HEK293 (cell line): Measurements from ENCODE around the gene INTS15.
A peak's percentile ranks its signal among the peaks of the same experiment; 100 is the strongest.

ENCODE experiments used
- GLIS1 ChIP-seq: fragments of 450-650 bp; formaldehyde crosslinking; IDR thresholded peaks from 2 replicates; pipeline ENCODE4 v1.5.1; 2016; ENCODE audit warnings: missing biosample characterization, missing genetic modification characterization
- KLF8 ChIP-seq: fragments of 450-650 bp; formaldehyde crosslinking; IDR thresholded peaks from 2 replicates; pipeline ENCODE4 v1.5.1; 2016; ENCODE audit warnings: missing biosample characterization, missing genetic modification characterization
- KLF9 ChIP-seq: fragments of 450-650 bp; formaldehyde crosslinking; IDR thresholded peaks from 2 replicates; pipeline ENCODE4 v1.5.1; 2016; ENCODE audit warnings: missing biosample characterization, missing genetic modification characterization, low read depth
- SALL2 ChIP-seq: fragments of 450-650 bp; formaldehyde crosslinking; IDR thresholded peaks from 2 replicates; pipeline ENCODE4 v1.5.0; 2017; ENCODE audit warnings: missing biosample characterization, mild to moderate bottlenecking, missing genetic modification characterization, borderline replicate concordance
- YY1 ChIP-seq: fragments of 450-650 bp; formaldehyde crosslinking; IDR thresholded peaks from 2 replicates; pipeline ENCODE4 v1.5.1; 2018; ENCODE audit warnings: missing biosample characterization, missing genetic modification characterization
- ZEB2 ChIP-seq: fragments of 450-650 bp; formaldehyde crosslinking; IDR thresholded peaks from 2 replicates; pipeline ENCODE4 v1.5.1; 2016; ENCODE audit warnings: missing biosample characterization, missing genetic modification characterization
- ZFP41 ChIP-seq: fragments of 450-650 bp; formaldehyde crosslinking; IDR thresholded peaks from 2 replicates; pipeline ENCODE4 v1.5.1; 2016; ENCODE audit warnings: missing biosample characterization, missing genetic modification characterization, borderline replicate concordance
- ZIC2 ChIP-seq: fragments of 450-650 bp; formaldehyde crosslinking; IDR thresholded peaks from 2 replicates; pipeline ENCODE4 v1.5.1; 2016; ENCODE audit warnings: missing biosample characterization, missing genetic modification characterization
- ZNF138 ChIP-seq: fragments of 450-650 bp; formaldehyde crosslinking; IDR thresholded peaks from 2 replicates; pipeline ENCODE4 v1.5.1; 2016; ENCODE audit warnings: missing biosample characterization, missing genetic modification characterization, borderline replicate concordance
- ZNF140 ChIP-seq: fragments of 450-650 bp; formaldehyde crosslinking; IDR thresholded peaks from 2 replicates; pipeline ENCODE4 v1.5.1; 2016; ENCODE audit warnings: missing biosample characterization, missing genetic modification characterization
- ZNF157 ChIP-seq: fragments of 450-650 bp; formaldehyde crosslinking; IDR thresholded peaks from 2 replicates; pipeline ENCODE4 v1.5.1; 2016; ENCODE audit warnings: missing biosample characterization, missing genetic modification characterization
- ZNF169 ChIP-seq: fragments of 450-650 bp; formaldehyde crosslinking; IDR thresholded peaks from 2 replicates; pipeline ENCODE4 v1.5.1; 2016; ENCODE audit warnings: missing biosample characterization, missing genetic modification characterization
- ZNF335 ChIP-seq: fragments of 450-650 bp; formaldehyde crosslinking; conservative IDR thresholded peaks from 2 replicates; pipeline ENCODE4 v1.5.1; 2016; ENCODE audit warnings: missing biosample characterization, missing genetic modification characterization
- ZNF529 ChIP-seq: fragments of 450-650 bp; formaldehyde crosslinking; IDR thresholded peaks from 2 replicates; pipeline ENCODE4 v1.5.1; 2017; ENCODE audit warnings: missing genetic modification characterization, missing biosample characterization; ENCODE audit not compliant: insufficient replicate concordance
- ZNF548 ChIP-seq: fragments of 450-650 bp; formaldehyde crosslinking; IDR thresholded peaks from 2 replicates; pipeline ENCODE4 v1.5.1; 2016; ENCODE audit warnings: missing biosample characterization, missing genetic modification characterization
- ZNF555 ChIP-seq: fragments of 450-650 bp; formaldehyde crosslinking; conservative IDR thresholded peaks from 2 replicates; pipeline ENCODE4 v1.5.1; 2017; ENCODE audit warnings: missing biosample characterization, mild to moderate bottlenecking, missing genetic modification characterization, inconsistent platforms
- ZNF560 ChIP-seq: fragments of 450-650 bp; formaldehyde crosslinking; IDR thresholded peaks from 2 replicates; pipeline ENCODE4 v1.5.1; 2017; ENCODE audit warnings: missing biosample characterization, missing genetic modification characterization, borderline replicate concordance
- ZNF610 ChIP-seq: fragments of 450-650 bp; formaldehyde crosslinking; IDR thresholded peaks from 2 replicates; pipeline ENCODE4 v1.5.1; 2016; ENCODE audit warnings: missing biosample characterization, missing genetic modification characterization, borderline replicate concordance
- ZNF701 ChIP-seq: fragments of 450-650 bp; formaldehyde crosslinking; IDR thresholded peaks from 2 replicates; pipeline ENCODE4 v1.5.1; 2016; ENCODE audit warnings: missing biosample characterization, missing genetic modification characterization
- ZNF747 ChIP-seq: fragments of 450-650 bp; formaldehyde crosslinking; IDR thresholded peaks from 2 replicates; pipeline ENCODE4 v1.5.1; 2016; ENCODE audit warnings: missing biosample characterization, missing genetic modification characterization
- ZNF76 ChIP-seq: fragments of 450-650 bp; formaldehyde crosslinking; IDR thresholded peaks from 2 replicates; pipeline ENCODE4; 2016; ENCODE audit warnings: low read depth, missing biosample characterization, missing genetic modification characterization, borderline replicate concordance
- ZNF768 ChIP-seq: fragments of 450-650 bp; formaldehyde crosslinking; IDR thresholded peaks from 2 replicates; pipeline ENCODE4 v1.5.1; 2018; ENCODE audit warnings: missing biosample characterization, mild to moderate bottlenecking, missing genetic modification characterization
- TF ChIP-seq, protein P1 (sequence below): fragments of 450-650 bp; formaldehyde crosslinking; IDR thresholded peaks from 2 replicates; pipeline ENCODE4 v1.5.1; 2016; ENCODE audit warnings: missing biosample characterization, missing genetic modification characterization
- TF ChIP-seq, protein P2 (sequence below): fragments of 450-650 bp; formaldehyde crosslinking; IDR thresholded peaks from 2 replicates; pipeline ENCODE4 v1.5.1; 2016; ENCODE audit warnings: missing biosample characterization, missing genetic modification characterization
- TF ChIP-seq, protein P3 (sequence below): fragments of 450-650 bp; formaldehyde crosslinking; IDR thresholded peaks from 2 replicates; pipeline ENCODE4 v1.5.1; 2016; ENCODE audit warnings: missing biosample characterization, missing genetic modification characterization
- TF ChIP-seq, protein P4 (sequence below): fragments of 450-650 bp; formaldehyde crosslinking; IDR thresholded peaks from 2 replicates; pipeline ENCODE4 v1.5.1; 2016; ENCODE audit warnings: missing biosample characterization, missing genetic modification characterization
- TF ChIP-seq, protein P5 (sequence below): fragments of 450-650 bp; IDR thresholded peaks from 2 replicates; pipeline ENCODE4 v1.5.1; 2018; ENCODE audit warnings: missing biosample characterization, mild to moderate bottlenecking, missing genetic modification characterization

Gene INTS15

DNA sequence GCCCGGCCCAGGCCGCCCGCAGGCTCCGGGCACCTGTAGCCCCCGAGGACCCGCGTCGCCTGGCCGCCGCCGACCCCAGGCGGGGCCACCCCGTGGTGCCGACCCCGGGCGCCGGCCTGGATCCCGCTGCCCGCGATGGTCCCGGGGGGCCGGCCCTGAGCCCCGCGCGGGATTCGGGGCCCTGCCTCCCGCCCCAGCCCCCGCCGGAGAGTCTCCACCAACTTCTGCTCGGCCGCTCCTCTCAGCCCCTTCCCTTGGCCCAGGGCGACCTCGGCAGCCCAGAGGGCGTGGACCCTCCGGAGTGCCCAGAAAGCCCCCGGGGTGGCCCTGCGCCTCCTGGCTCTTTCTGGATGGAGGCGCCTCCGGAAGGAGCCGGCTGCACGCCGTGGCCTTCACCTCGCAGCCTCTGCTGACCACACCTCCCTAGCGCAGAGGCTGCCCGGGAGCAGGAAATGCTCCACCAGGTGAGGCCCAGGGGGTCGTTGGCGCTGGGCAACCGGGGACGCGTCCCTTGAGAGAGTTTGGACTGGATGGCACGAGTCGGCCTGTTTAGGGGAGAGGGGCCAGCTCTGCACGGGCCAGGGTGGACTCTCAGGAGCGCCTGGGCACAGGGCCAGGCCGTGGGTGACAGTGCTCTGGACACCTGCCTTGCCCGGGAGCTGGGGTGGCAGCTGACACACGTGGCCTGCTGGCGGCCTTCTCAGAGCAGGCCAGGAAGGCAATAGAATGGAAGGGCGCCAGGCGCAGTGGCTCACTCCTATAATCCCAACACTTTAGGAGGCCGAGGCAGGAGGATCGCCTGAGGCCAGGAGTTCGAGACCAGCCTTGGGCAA lies 26.1 kb downstream of the INTS15 start (continued):
- peak; percentile 81 for TF ChIP-seq ZNF335
- TF ChIP-seq, protein P1, sequence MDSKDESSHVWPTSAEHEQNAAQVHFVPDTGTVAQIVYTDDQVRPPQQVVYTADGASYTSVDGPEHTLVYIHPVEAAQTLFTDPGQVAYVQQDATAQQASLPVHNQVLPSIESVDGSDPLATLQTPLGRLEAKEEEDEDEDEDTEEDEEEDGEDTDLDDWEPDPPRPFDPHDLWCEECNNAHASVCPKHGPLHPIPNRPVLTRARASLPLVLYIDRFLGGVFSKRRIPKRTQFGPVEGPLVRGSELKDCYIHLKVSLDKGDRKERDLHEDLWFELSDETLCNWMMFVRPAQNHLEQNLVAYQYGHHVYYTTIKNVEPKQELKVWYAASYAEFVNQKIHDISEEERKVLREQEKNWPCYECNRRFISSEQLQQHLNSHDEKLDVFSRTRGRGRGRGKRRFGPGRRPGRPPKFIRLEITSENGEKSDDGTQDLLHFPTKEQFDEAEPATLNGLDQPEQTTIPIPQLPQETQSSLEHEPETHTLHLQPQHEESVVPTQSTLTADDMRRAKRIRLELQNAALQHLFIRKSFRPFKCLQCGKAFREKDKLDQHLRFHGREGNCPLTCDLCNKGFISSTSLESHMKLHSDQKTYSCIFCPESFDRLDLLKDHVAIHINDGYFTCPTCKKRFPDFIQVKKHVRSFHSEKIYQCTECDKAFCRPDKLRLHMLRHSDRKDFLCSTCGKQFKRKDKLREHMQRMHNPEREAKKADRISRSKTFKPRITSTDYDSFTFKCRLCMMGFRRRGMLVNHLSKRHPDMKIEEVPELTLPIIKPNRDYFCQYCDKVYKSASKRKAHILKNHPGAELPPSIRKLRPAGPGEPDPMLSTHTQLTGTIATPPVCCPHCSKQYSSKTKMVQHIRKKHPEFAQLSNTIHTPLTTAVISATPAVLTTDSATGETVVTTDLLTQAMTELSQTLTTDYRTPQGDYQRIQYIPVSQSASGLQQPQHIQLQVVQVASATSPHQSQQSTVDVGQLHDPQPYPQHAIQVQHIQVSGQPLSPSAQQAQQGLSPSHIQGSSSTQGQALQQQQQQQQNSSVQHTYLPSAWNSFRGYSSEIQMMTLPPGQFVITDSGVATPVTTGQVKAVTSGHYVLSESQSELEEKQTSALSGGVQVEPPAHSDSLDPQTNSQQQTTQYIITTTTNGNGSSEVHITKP (tag by site-specific recombination), result no peak
- no peak for TF ChIP-seq ZNF555 (tag by site-specific recombination)
- no peak for TF ChIP-seq ZNF138 (tag by site-specific recombination)
- no peak for TF ChIP-seq ZNF560 (tag by site-specific recombination)
- TF ChIP-seq ZNF747, result no peak
- TF ChIP-seq ZIC2 (tag by site-specific recombination), result peak; percentile 66
- TF ChIP-seq, protein P2, sequence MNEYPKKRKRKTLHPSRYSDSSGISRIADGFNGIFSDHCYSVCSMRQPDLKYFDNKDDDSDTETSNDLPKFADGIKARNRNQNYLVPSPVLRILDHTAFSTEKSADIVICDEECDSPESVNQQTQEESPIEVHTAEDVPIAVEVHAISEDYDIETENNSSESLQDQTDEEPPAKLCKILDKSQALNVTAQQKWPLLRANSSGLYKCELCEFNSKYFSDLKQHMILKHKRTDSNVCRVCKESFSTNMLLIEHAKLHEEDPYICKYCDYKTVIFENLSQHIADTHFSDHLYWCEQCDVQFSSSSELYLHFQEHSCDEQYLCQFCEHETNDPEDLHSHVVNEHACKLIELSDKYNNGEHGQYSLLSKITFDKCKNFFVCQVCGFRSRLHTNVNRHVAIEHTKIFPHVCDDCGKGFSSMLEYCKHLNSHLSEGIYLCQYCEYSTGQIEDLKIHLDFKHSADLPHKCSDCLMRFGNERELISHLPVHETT, result no peak
- no peak for TF ChIP-seq YY1 (tag by site-specific recombination)
- no peak for TF ChIP-seq ZNF548 (tag by site-specific recombination)
- TF ChIP-seq ZNF169 (tag by site-specific recombination), result no peak
- peak; percentile 85 for TF ChIP-seq GLIS1 (tag by site-specific recombination)
- no peak for TF ChIP-seq ZFP41 (tag by site-specific recombination)
- TF ChIP-seq, protein P3, sequence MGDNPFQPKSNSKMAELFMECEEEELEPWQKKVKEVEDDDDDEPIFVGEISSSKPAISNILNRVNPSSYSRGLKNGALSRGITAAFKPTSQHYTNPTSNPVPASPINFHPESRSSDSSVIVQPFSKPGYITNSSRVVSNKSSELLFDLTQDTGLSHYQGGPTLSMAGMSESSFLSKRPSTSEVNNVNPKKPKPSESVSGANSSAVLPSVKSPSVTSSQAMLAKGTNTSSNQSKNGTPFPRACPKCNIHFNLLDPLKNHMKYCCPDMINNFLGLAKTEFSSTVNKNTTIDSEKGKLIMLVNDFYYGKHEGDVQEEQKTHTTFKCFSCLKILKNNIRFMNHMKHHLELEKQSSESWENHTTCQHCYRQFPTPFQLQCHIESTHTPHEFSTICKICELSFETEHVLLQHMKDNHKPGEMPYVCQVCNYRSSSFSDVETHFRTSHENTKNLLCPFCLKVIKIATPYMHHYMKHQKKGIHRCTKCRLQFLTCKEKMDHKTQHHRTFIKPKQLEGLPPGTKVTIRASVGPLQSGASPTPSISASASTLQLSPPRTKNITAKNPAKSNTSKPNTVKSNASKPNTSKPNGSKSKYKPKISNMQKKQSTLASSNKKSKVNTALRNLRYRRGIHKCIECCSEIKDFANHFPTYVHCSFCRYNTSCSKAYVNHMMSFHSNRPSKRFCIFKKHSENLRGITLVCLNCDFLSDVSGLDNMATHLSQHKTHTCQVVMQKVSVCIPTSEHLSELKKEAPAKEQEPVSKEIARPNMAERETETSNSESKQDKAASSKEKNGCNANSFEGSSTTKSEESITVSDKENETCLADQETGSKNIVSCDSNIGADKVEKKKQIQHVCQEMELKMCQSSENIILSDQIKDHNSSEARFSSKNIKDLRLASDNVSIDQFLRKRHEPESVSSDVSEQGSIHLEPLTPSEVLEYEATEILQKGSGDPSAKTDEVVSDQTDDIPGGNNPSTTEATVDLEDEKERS (tag by site-specific recombination), result no peak
- no peak for TF ChIP-seq ZNF701 (tag by site-specific recombination)
- TF ChIP-seq ZNF76 (tag by site-specific recombination), result no peak
- no peak for TF ChIP-seq ZNF529 (tag by site-specific recombination)
- TF ChIP-seq KLF8, result no peak
- no peak for TF ChIP-seq ZNF768 (tag by site-specific recombination)
- no peak for TF ChIP-seq ZNF610 (tag by site-specific recombination)
- no peak for TF ChIP-seq ZNF140
- TF ChIP-seq SALL2 (tag by site-specific recombination), result no peak
- no peak for TF ChIP-seq ZEB2 (tag by site-specific recombination)
- TF ChIP-seq, protein P4, sequence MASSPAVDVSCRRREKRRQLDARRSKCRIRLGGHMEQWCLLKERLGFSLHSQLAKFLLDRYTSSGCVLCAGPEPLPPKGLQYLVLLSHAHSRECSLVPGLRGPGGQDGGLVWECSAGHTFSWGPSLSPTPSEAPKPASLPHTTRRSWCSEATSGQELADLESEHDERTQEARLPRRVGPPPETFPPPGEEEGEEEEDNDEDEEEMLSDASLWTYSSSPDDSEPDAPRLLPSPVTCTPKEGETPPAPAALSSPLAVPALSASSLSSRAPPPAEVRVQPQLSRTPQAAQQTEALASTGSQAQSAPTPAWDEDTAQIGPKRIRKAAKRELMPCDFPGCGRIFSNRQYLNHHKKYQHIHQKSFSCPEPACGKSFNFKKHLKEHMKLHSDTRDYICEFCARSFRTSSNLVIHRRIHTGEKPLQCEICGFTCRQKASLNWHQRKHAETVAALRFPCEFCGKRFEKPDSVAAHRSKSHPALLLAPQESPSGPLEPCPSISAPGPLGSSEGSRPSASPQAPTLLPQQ (tag by site-specific recombination), result no peak
- no peak for TF ChIP-seq ZNF157 (tag by site-specific recombination)
- TF ChIP-seq, protein P5, sequence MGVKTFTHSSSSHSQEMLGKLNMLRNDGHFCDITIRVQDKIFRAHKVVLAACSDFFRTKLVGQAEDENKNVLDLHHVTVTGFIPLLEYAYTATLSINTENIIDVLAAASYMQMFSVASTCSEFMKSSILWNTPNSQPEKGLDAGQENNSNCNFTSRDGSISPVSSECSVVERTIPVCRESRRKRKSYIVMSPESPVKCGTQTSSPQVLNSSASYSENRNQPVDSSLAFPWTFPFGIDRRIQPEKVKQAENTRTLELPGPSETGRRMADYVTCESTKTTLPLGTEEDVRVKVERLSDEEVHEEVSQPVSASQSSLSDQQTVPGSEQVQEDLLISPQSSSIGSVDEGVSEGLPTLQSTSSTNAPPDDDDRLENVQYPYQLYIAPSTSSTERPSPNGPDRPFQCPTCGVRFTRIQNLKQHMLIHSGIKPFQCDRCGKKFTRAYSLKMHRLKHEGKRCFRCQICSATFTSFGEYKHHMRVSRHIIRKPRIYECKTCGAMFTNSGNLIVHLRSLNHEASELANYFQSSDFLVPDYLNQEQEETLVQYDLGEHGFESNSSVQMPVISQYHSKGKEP (tag by site-specific recombination), result no peak
- TF ChIP-seq KLF9 (tag by site-specific recombination), result peak; percentile 48
